Right lobe of liver (tissue), 6 donors: ENCODE data around the gene FOXB1. TPM values are rescaled to one million over a fixed set of nuclear protein-coding genes. Genes with fewer than 3 reads are reported as not detected.

Experiments used
- ATAC-seq, 4 donors: fragments of 200-7000 bp; cut with Tn5 transposase; one replicate each; pipeline ENCODE4 v1.9.1; 2020; ENCODE audit warnings: mild to moderate bottlenecking in 4 of 4, moderate library complexity in 4 of 4
- DNase-seq, 3 donors: peaks; one replicate each; pipeline ENCODE4 v3.0.0-alpha.2; 2020
- H3K27ac ChIP-seq, 3 donors: fragments of 200-600 bp; one replicate each; pipeline ENCODE4 v1.8.0; 2022
- H3K27me3 ChIP-seq, 2 donors: fragments of 200-600 bp; one replicate each; pipeline ENCODE4 v1.8.0; 2022
- H3K36me3 ChIP-seq, 4 donors: fragments of 200-600 bp; sonication (generic) in 1 of 4; one replicate each; pipeline versions ENCODE4 v1.5.1 to v1.8.0; 2017 to 2022; ENCODE audit warnings: control low read depth in 1 of 4
- H3K4me1 ChIP-seq, 4 donors: fragments of 200-600 bp; sonication (generic) in 1 of 4; one replicate each; pipeline versions ENCODE4 v1.5.1 to v1.8.0; 2017 to 2022; ENCODE audit warnings: control low read depth in 1 of 4
- H3K4me3 ChIP-seq, 3 donors: fragments of 200-600 bp; one replicate each; pipeline ENCODE4 v1.8.0; 2022
- H3K9me3 ChIP-seq, 4 donors: fragments of 200-600 bp; sonication (generic) in 1 of 4; one replicate each; pipeline versions ENCODE4 v1.5.1 to v1.8.0; 2017 to 2022; ENCODE audit warnings: control low read depth in 1 of 4
- POLR2A ChIP-seq: fragments of 450-650 bp; IDR thresholded peaks from one replicate; pipeline ENCODE4 v1.6.1; 2017; ENCODE audit warnings: antibody characterized with exemption, mild to moderate bottlenecking
- WGBS: methylation state at CpG from one replicate; pipeline ENCODE4 v1.1.6; 2018; ENCODE audit warnings: low coverage, low lambda C conversion rate; ENCODE audit not compliant: insufficient coverage; ENCODE audit errors: missing lambda C conversion rate; 5-methylcytosine and 5-hydroxymethylcytosine counted together
- intact Hi-C, 2 donors: fragments of 100-400 bp; cut with DNase I; formaldehyde crosslinking; loops; one replicate each; pipeline versions ENCODE4 v1.11.2 to v1.14.1; 2022
- total RNA-seq, 6 experiments: library from RNA; depleted of rRNA in 2 of 6; stranded (reverse); fragments of >200 nt in 2 of 6; fragmentation: NEBNext Ultra II Directional in 3 of 6; extraction: Animal tissue kit (Norgen Biotek cat#: 25700) in 3 of 6; gene quantifications; one replicate each; pipeline versions ENCODE4 v1.1.0 to v1.2.4, GENCODE V29; 2016 to 2023
- TF ChIP-seq, protein P1 (sequence below), 4 donors: fragments of 200-600 bp in 3 of 4; fragments of 450-650 bp in 1 of 4; IDR thresholded peaks; one replicate each; pipeline versions ENCODE4 v1.5.1 to v1.8.0; 2016 to 2022; ENCODE audit warnings: antibody characterized with exemption in 4 of 4, mild to moderate bottlenecking in 2 of 4
- donor health status: DM: no; HTN: yes; CAD: no.
- donor health status: DM: no; HTN: no; CAD: no.
- donor health status: DM: no; HTN: no; CAD: no.
- donor health status: DM: no; HTN: yes; CAD: no.
- donor health status: DM: no; HTN: yes; CAD: no.

FOXB1 gene
- total RNA-seq, 6 experiments from 2014 or later: not detected

DNA sequence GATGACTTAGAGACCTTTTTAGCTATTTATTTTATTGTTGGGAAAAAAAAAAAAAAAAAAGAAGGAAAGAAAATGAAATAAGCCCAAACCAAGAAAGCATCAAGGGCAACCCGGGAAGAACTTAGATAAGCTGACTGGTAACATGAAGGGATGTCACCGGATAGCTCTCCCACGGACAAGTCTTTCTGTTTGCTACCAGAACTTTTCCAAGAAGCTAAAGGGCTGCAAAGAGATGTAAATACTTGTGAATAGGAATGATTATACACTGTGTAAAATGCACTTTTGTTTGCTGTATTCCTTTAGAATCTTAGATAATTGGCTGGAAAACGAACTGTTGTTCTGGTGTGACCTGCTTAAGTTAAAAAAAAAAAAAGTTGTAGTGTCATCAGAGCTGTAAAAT lies 2.8 kb downstream of the FOXB1 start:
- Histone ChIP-seq H3K36me3 (no peaks in the 10 kb centered on the region), H3K9me3 (no peaks in the 10 kb centered on the region), H3K4me1 (peaks cover 0 to 31% (median 3%) of the 10 kb centered on the region in 4 donors), H3K27ac (no peak overlapping the region), H3K27me3 (peaks cover 30 to 76% of the 10 kb centered on the region in 2 donors), H3K4me3 (peak overlapping the region; percentile 48 to 60 (median 49))
- ATAC-seq: no peak
- no peak for DNase-seq
- TF ChIP-seq, protein P1, sequence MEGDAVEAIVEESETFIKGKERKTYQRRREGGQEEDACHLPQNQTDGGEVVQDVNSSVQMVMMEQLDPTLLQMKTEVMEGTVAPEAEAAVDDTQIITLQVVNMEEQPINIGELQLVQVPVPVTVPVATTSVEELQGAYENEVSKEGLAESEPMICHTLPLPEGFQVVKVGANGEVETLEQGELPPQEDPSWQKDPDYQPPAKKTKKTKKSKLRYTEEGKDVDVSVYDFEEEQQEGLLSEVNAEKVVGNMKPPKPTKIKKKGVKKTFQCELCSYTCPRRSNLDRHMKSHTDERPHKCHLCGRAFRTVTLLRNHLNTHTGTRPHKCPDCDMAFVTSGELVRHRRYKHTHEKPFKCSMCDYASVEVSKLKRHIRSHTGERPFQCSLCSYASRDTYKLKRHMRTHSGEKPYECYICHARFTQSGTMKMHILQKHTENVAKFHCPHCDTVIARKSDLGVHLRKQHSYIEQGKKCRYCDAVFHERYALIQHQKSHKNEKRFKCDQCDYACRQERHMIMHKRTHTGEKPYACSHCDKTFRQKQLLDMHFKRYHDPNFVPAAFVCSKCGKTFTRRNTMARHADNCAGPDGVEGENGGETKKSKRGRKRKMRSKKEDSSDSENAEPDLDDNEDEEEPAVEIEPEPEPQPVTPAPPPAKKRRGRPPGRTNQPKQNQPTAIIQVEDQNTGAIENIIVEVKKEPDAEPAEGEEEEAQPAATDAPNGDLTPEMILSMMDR (IDR thresholded peaks at IDR 0.05): no peak
- no peak for TF ChIP-seq POLR2A
- 1% methylated on average over 4 of the region's 4 CpGs for WGBS
- intact Hi-C loops: no loop called here

DNA sequence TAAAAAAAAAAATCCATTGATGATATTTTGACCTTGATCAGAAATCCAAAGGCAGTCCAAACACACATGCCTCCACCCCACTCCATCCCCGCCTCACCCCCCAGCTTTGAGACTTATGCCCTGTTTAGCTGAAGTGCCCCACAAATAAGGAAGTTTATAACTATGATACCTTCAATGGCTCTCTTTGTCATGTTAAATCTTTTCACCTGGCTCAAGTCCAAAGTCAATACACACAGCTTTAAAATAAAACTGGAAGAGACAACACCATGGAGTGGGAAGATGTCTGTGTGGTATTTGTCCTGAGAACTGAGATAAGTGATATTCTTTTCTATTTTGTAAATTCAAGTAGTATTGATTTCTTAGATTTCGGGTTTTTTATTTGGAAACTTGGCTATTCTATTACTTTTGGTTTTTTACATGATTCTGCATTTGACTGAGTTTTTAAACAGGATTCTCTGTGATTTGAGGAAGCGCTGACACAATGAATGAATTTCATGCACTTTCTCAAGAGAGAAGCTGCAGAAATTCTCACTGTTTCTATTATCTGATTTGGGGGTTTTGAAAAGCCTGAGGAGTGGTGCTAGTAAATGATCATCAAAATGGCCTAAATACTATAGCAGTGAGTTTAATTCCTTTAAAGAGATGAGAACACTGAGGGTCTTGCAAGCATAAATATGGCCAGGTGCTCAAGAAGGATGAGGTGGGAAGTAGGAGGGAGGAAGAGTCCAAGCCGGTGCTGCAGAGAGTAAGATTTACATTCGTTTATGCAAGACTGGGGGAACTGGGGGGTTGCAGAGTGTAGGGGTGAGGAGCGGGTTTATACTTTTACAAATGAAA lies 5.2 kb downstream of the FOXB1 start:
- TF ChIP-seq, protein P1 (IDR thresholded peaks at IDR 0.05): no peak
- no peak for TF ChIP-seq POLR2A
- DNase-seq (no peak), ATAC-seq (no peak)
- Histone ChIP-seq H3K9me3 (no peaks in the 10 kb centered on the region), H3K4me1 (peaks cover 0 to 26% (median 1%) of the 10 kb centered on the region in 4 donors), H3K4me3 (no peak overlapping the region), H3K27me3 (peaks cover 14 to 59% of the 10 kb centered on the region in 2 donors), H3K36me3 (no peaks in the 10 kb centered on the region), H3K27ac (no peak overlapping the region)
- WGBS: 17% methylated on average over 6 of the region's 6 CpGs
- intact Hi-C loops: no loop called here

DNA sequence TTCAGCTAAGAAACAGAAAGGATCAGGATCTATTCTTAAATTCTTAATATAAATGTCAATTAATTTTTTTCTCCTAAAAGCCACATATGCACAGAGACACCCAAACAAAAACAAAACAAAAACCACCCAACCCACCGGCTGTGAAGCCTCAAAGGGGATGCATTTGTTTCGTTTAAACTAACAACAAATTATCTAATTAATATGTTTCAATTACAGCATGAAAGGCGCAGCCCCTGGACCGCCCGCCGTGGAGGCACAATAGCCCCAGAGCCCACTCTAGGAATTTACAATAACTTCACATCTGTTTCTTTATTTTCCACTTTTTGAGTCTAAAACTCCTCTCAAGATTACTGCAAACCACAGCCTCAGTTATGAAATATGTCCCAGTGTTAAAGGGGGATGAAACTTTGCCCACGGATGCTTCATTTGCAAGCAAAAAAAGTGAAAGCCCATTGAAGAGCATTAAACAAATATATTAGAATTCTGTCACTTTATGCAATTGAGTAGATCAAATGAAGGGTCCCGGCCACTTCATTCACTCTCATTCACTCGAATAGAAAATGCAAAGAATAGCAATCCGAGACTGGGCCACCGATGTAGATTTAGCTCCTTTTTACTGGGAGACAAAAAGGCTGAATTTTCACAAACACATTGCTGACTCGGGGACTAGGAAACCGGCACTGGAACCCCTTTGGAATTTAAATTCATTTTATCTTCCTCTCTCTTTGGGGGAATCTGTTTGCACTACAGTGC lies 6.0 kb downstream of the FOXB1 start:
- H3K9me3 ChIP-seq: no peaks in the 10 kb centered on the region
- H3K36me3 ChIP-seq: no peaks in the 10 kb centered on the region
- H3K27ac ChIP-seq: no peak overlapping the region
- no peak overlapping the region for H3K4me3 ChIP-seq
- no peak for TF ChIP-seq POLR2A
- TF ChIP-seq, protein P1 (IDR thresholded peaks at IDR 0.05): no peak
- intact Hi-C loops: no loop called here
- WGBS: 11% methylated on average over 13 of the region's 13 CpGs
- H3K27me3 ChIP-seq: peaks cover 5 to 56% of the 10 kb centered on the region in 2 donors
- peaks cover 0 to 18% (median 0%) of the 10 kb centered on the region in 4 donors for H3K4me1 ChIP-seq
- DNase-seq (no peak), ATAC-seq (no peak)

DNA sequence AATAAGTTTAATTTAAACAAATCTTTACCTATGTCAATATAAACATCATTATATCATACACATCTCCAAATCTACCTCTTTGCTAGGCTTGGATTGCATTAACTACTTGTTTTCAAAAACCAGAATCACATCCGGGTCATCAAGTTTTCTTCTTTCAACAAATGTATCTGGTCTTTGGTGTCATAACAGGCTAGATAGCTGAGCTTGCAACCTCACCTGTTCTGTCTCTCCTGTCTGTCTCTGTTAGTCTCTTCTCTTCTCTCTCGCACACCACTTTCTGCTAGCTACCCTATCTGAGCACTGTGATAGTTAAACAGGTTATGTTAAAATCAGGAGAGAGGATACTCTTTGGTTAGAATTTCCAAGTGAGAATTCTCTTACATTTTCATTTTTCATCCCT lies 6.7 kb downstream of the FOXB1 start:
- Histone ChIP-seq H3K27me3 (peaks cover 0 to 49% of the 10 kb centered on the region in 2 donors), H3K9me3 (no peaks in the 10 kb centered on the region), H3K36me3 (no peaks in the 10 kb centered on the region), H3K4me1 (peaks cover 0 to 11% (median 0%) of the 10 kb centered on the region in 4 donors), H3K4me3 (no peak overlapping the region), H3K27ac (no peak overlapping the region)
- TF ChIP-seq, protein P1 (IDR thresholded peaks at IDR 0.05): no peak
- TF ChIP-seq POLR2A: no peak
- 36% methylated on average over 2 of the region's 2 CpGs for whole genome bisulfite sequencing
- no peak for DNase-seq
- no peak for ATAC-seq
- intact Hi-C loops: no loop called here
